GM21515 (cell line): ENCODE measurements around the gene DSCAML1.

ENCODE experiments used
- ATAC-seq: cut with Tn5 transposase; IDR thresholded peaks from one replicate; pipeline ENCODE4 v1.9.1; 2021; ENCODE audit not compliant: unreplicated experiment

DSCAML1 gene

DNA sequence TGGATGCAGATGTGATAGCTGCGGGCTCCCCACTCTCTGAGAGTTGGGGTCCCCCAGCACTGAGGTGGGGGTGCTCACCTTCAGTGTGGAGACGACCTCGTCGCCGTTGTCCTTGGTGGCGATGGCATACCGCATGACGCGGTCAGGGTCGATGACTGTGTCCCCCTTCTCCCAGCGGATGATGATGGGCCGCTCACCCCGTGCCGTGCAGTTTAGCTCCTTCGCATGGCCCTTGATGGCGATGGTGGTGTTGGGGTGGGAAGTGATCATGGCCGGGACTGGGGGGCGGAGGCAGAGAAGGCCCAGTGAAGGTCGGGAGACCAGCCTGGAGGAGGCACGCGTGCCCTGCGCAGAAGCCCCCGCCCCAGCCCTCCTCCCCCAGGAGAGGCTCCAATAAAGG is 315.1 kb downstream of the DSCAML1 start:
- ATAC-seq, result no peak

GRCh38 chr11:117481036-117481435 is 316.0 kb downstream of the DSCAML1 start:
- ATAC-seq, result no peak

- ATAC-seq, result no peak
Observed at GRCh38 chr11:117480221-117480620, 316.8 kb downstream of the DSCAML1 start.

- no peak for ATAC-seq
Observed at GRCh38 chr11:117479372-117479771, 317.6 kb downstream of the DSCAML1 start.

GRCh38 chr11:117478926-117479325 is 318.1 kb downstream of the DSCAML1 start:
- ATAC-seq, result no peak

- no peak for ATAC-seq
Observed at GRCh38 chr11:117478126-117478860, 318.7 kb downstream of the DSCAML1 start.

DNA sequence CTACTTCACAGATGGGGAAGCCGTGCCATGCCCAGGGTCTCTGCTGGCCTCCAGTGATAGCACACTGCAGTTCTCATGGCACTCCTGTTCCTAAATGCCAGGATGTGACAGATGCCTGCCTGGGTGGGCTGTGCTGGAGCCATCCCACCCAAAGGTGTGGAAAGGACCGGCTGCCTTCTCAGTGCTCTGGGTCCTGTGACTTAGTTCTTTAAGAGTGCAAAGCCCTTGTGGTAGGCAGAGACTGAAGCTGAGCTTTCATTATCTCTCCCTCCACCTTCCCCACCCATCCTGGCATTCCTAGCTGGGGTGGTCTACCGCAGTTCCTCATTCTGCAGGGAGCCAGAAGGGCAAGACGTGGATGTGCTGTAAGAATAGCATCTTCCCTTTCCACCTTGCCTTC is 319.3 kb downstream of the DSCAML1 start:
- ATAC-seq, result no peak

- ATAC-seq, result no peak
Observed at GRCh38 chr11:117476531-117477142, 320.4 kb downstream of the DSCAML1 start.

- no peak for ATAC-seq
Observed at GRCh38 chr11:117475716-117476530, 321.1 kb downstream of the DSCAML1 start.

DNA sequence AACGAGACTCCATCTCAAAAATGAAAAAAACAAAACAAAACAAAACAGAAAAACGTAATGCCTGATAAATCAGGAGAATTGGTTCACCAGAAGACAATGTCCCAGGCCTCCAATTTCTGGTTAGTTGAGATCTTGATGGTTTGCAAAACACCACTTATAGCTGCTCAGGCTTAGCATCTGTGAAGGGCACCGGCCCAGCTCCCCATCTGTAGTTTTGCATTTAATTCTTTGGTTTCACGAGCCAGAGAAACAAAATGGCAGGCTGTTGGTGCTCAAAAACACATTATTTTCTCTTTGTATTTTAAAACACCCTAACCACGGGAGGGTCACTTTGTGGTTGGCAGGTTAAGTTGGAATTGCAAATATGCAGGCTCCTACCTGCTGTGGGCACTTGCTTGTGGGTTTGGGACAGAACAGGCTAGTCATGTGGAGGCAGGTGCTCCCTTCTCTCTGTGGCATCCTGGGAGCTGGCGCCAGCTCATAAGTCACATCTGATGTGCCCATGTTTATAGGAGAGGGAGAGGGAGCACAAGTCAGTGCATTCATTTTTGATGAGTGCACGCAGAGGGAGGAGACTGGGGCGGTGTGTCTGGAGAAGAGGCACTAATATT is 323.4 kb downstream of the DSCAML1 start:
- ATAC-seq, result no peak

GRCh38 chr11:117471776-117472175 is 325.2 kb downstream of the DSCAML1 start:
- no peak for ATAC-seq

GRCh38 chr11:117470576-117470975 is 326.4 kb downstream of the DSCAML1 start:
- ATAC-seq, result no peak

DNA sequence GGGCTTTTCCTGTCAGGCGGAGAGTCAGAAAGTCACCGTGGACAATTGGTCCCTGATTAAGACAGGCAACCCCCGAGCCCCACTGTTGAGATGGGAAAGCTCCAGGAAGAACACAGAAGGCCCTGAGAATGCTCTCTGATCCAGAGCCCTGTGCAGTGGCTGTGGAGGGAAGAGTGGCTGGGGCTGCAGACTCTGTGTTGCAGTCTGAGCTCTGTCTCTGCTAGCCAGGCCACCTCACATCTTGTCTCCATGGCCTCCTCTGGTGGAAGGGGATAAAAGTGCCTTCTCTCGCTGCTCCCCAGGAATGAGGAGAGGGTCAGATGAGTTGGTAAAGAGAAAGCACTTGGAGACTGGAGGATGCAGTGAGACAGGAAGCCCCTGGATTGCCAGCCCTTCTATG is 328.1 kb downstream of the DSCAML1 start:
- no peak for ATAC-seq

- ATAC-seq, result no peak
Observed at GRCh38 chr11:117467770-117468169, 329.2 kb downstream of the DSCAML1 start.

- ATAC-seq, result no peak
Observed at GRCh38 chr11:117466966-117467365, 330.1 kb downstream of the DSCAML1 start.

- no peak for ATAC-seq
Observed at GRCh38 chr11:117465236-117465997, 331.6 kb downstream of the DSCAML1 start.

DNA sequence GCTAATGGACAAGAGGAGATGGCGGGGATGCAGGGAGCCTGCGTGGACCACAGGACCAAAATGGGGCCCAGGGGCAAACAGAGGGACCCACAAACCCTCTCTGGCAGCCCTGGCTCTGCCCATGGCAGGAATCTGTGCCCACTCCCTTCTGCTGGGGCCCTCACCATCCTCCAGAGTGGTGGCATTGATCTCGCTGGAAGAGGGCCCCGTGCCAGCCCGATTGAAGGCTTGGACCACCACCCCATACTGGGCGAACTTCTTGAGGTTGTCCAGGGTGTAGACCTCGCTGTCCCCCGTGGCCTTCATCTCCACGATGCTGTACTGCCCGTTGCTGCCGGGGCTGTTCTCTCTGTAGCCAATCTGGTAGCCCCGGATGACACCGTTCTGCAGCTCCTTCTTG is 332.2 kb downstream of the DSCAML1 start:
- no peak for ATAC-seq

GRCh38 chr11:117462864-117463247 is 334.2 kb downstream of the DSCAML1 start:
- ATAC-seq, result no peak

GRCh38 chr11:117462183-117462863 is 334.7 kb downstream of the DSCAML1 start:
- no peak for ATAC-seq
